ENCODE data around the gene SIRPD.
A peak's percentile ranks its signal among the peaks of the same experiment; 100 is the strongest.

The SIRPD gene

GRCh38 chr20:1493536-1493935 lies 64.0 kb downstream of the SIRPD start:
- ATAC-seq (no peak), DNase-seq (no peak)

GRCh38 chr20:1491860-1492642 lies 65.5 kb downstream of the SIRPD start:
- ATAC-seq, result no peak
- DNase-seq, result no peak

- ATAC-seq, result no peak
- DNase-seq, result no peak
Observed at GRCh38 chr20:1491281-1491840, 66.1 kb downstream of the SIRPD start, which contains the start of gene SIRPB2. Gene SIRPB2, minus strand, starts transcription at chr20:1491420. Its CDS starts 61 bp downstream, at chr20:1491359.

- ATAC-seq, result no peak
- no peak for DNase-seq
Observed at GRCh38 chr20:1490643-1491195, 66.8 kb downstream of the SIRPD start.

- no peak for DNase-seq
- ATAC-seq, result peak; percentile 14
Observed at GRCh38 chr20:1489764-1490436, 67.6 kb downstream of the SIRPD start.

- DNase-seq (no peak), ATAC-seq (no peak)
Observed at GRCh38 chr20:1489325-1489724, 68.2 kb downstream of the SIRPD start.

GRCh38 chr20:1486566-1486965 lies 70.9 kb downstream of the SIRPD start:
- ATAC-seq, result no peak

GRCh38 chr20:1484438-1485116 lies 72.9 kb downstream of the SIRPD start:
- no peak for DNase-seq
- no peak for ATAC-seq

More at GRCh38 chr20:1486566-1486965, 70.9 kb downstream of the SIRPD start:
- no peak for DNase-seq
